ENCODE data around the gene COX5B. TPM values are rescaled to one million over a fixed set of nuclear protein-coding genes. Genes with fewer than 3 reads are reported as not detected.

Gene COX5B
- total RNA-seq, 1 donor: 270 TPM

- no peak for DNase-seq (ENCODE audit: low read depth)
- no peak for TF ChIP-seq CTCF (IDR thresholded peaks at IDR 0.05; ENCODE audit: insufficient read depth, low read depth, low read length)
- H3K4me3 ChIP-seq (ENCODE audit: low read depth, low read length): no peak overlapping the region
These were observed 42.4 kb downstream of the COX5B start for GRCh38 chr2:97688062-97688827.

GRCh38 chr2:97691166-97691565 lies 45.3 kb downstream of the COX5B start:
- DNase-seq (ENCODE audit: low read depth): no peak
- H3K4me3 ChIP-seq (ENCODE audit: low read depth, low read length): no peak overlapping the region
- TF ChIP-seq CTCF (IDR thresholded peaks at IDR 0.05; ENCODE audit: insufficient read depth, low read depth, low read length): no peak

- TF ChIP-seq CTCF (IDR thresholded peaks at IDR 0.05; ENCODE audit: insufficient read depth, low read depth, low read length): no peak
- H3K4me3 ChIP-seq (ENCODE audit: low read depth, low read length): no peak overlapping the region
- DNase-seq (ENCODE audit: low read depth): no peak
These were observed 47.6 kb downstream of the COX5B start for GRCh38 chr2:97693476-97693875.

- DNase-seq (ENCODE audit: low read depth): no peak
- TF ChIP-seq CTCF (IDR thresholded peaks at IDR 0.05; ENCODE audit: insufficient read depth, low read depth, low read length): no peak
- no peak overlapping the region for H3K4me3 ChIP-seq (ENCODE audit: low read depth, low read length)
These were observed 49.9 kb downstream of the COX5B start for GRCh38 chr2:97695744-97696143.

GRCh38 chr2:97697252-97698235 lies 51.7 kb downstream of the COX5B start:
- DNase-seq (ENCODE audit: low read depth): peak; percentile 82
- no peak overlapping the region for H3K4me3 ChIP-seq (ENCODE audit: low read depth, low read length)
- peak; percentile 91 for TF ChIP-seq CTCF (IDR thresholded peaks at IDR 0.05; ENCODE audit: insufficient read depth, low read depth, low read length)

Small RNAs within 50 kb of the gene (small RNA-seq; reads per million reads assigned to genes)
- not detected for gene RNU4-8P

Other genes starting within 250 kb of the COX5B start
- 20.3 and 40.2 TPM in 2 replicates for gene ANKRD36B, start 56.2 kb upstream of the COX5B start, total RNA-seq
- gene ACTR1B, start 18.0 kb downstream of the COX5B start, total RNA-seq: 70.4 and 71.2 TPM in 2 replicates
- gene C2orf92, start 23.7 kb downstream of the COX5B start, total RNA-seq: 2.6 and 6.0 TPM in 2 replicates
- not detected in 2 replicates for gene ZAP70, start 67.5 kb downstream of the COX5B start, total RNA-seq

Measured in fibroblast of villous mesenchyme (primary cell).